T-helper 2 cell treated with Interferon-gamma antibody and Interleukin-4, amounts not matched to agents 5 μg/mL and 100 μg/mL, for 36 hours (primary cell): ENCODE data around the gene MAST4.
"Not testable (repeated sequence)": the region's sequence is repeated elsewhere in the genome, so short reads cannot be mapped to it uniquely, and the experiment has no call there.

ENCODE experiments used
- DNase-seq: peaks from one replicate; pipeline ENCODE4 v3.0.0; 2021; ENCODE audit warnings: low spot score
- H3K27ac Mint-ChIP-seq: one replicate; pipeline ENCODE4 v1.8.0; 2021; ENCODE audit warnings: mild to moderate bottlenecking, mixed read lengths
- H3K27me3 Mint-ChIP-seq: one replicate; pipeline ENCODE4 v1.8.0; 2021; ENCODE audit warnings: low read depth, mixed read lengths
- H3K36me3 Mint-ChIP-seq: one replicate; pipeline ENCODE4 v1.8.0; 2021; ENCODE audit warnings: low read depth, mixed read lengths
- H3K4me1 Mint-ChIP-seq: one replicate; pipeline ENCODE4 v1.8.0; 2021; ENCODE audit warnings: low read depth, mixed read lengths
- H3K4me3 Mint-ChIP-seq: one replicate; pipeline ENCODE4 v1.8.0; 2022; ENCODE audit warnings: mild to moderate bottlenecking, moderate library complexity, mixed read lengths
- H3K9me3 Mint-ChIP-seq: one replicate; pipeline ENCODE4 v1.8.0; 2021; ENCODE audit warnings: mixed read lengths

The MAST4 gene

DNA sequence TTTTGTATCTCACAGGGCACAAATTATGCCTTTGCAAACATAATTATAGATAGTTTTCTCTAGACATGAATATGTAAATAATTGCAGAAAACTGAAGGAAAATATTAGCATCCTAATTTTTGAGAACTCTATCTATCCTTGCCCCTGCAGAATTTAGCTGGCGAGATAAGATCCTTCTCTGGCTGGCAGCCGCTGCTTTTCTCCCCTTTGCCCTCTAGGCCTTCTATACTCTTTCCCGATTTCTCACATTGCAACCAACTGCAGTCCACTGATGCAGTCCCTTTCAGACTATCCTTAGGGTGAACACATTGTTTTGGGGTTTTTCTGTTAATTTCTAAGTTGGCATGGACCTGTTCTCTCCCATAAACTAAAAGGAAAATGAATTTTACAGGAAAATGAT is 509.1 kb downstream of the MAST4 start:
- Mint-ChIP-seq H3K27ac (no peak overlapping the region), H3K4me1 (peaks cover under 1% of the 10 kb centered on the region), H3K4me3 (no peak overlapping the region), H3K36me3 (peaks cover 12% of the 10 kb centered on the region), H3K9me3 (no peaks in the 10 kb centered on the region), H3K27me3 (no peaks in the 10 kb centered on the region)
- no peak for DNase-seq

DNA sequence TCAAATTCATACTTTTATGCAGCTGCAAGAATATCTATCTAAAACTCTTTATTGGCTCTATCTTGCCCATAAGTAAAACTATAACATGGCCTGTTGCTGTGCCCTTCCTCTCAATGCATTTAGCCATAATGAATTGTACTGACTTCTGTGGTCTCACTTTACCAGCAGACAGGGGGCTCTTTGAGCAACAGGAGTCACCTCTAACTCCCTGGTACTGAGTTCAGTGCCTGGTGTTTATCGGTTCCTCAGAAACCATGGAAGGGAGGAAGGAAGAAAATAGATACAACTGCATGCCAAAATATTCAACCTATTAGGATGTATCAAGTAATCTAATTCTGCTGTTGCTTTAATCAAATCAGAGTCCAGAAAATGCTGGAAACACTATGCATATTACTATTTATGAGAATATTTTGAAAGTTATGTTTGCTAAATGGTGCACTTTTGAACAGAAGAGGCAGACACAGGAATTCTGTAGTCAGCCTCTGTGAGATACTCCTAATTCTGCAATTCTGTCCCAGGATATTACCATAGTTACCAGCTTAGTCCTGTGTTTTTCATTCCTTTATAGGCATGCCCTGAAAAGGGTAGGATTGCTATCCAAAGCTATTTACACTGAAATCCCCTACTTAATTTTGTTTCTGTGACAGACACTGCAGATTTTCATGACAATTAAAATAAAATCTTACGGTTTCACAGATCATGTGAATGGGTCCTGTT is 510.6 kb downstream of the MAST4 start:
- Mint-ChIP-seq H3K4me1 (no peaks in the 10 kb centered on the region), H3K27ac (no peak overlapping the region), H3K27me3 (no peaks in the 10 kb centered on the region), H3K9me3 (no peaks in the 10 kb centered on the region), H3K36me3 (peaks cover 12% of the 10 kb centered on the region), H3K4me3 (no peak overlapping the region)
- no peak for DNase-seq

DNA sequence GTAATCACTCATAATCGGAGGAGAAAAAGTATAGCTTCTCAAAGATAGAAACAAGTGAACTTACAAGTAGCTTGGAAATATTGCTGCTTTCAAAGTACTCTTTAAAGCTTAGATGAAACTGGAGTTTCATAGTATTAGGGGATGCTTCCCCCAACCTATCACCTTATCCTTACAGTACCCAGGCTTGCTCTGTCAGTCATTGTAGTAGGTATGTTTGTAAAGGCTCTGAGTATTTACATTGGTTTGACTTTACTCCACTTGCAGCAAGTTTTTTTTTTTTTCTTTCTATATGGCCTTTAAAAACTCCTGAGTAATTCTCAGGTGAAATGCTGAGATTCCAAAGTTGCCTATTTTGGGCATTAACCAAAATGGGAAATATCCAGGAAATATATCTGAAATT is 515.6 kb downstream of the MAST4 start:
- no peaks in the 10 kb centered on the region for H3K4me1 Mint-ChIP-seq
- H3K9me3 Mint-ChIP-seq, result no peaks in the 10 kb centered on the region
- DNase-seq, result no peak
- no peaks in the 10 kb centered on the region for H3K27me3 Mint-ChIP-seq
- H3K36me3 Mint-ChIP-seq, result no peaks in the 10 kb centered on the region
- no peak overlapping the region for H3K27ac Mint-ChIP-seq
- no peak overlapping the region for H3K4me3 Mint-ChIP-seq

DNA sequence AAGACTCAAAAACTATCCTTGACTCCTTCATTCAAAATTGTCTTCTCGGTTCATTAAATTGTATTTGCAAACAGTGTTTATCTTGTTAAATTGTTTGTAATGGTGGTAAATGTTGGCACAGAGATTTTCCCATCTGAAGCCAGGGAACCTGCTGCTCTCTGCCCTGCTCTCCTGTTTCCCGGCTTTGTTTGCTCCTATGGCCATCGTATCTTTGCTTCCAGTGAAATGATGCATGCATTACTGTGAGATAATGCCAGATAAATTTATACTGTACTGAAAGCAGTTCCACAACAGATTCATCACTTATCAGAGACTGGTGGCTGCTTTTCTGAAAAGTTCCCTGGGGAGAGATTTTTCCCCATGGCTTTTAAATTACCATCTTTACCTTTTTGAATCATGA is 519.1 kb downstream of the MAST4 start:
- DNase-seq, result no peak
- Mint-ChIP-seq H3K36me3 (no peaks in the 10 kb centered on the region), H3K27ac (no peak overlapping the region), H3K4me1 (no peaks in the 10 kb centered on the region), H3K27me3 (no peaks in the 10 kb centered on the region), H3K4me3 (no peak overlapping the region), H3K9me3 (no peaks in the 10 kb centered on the region)

DNA sequence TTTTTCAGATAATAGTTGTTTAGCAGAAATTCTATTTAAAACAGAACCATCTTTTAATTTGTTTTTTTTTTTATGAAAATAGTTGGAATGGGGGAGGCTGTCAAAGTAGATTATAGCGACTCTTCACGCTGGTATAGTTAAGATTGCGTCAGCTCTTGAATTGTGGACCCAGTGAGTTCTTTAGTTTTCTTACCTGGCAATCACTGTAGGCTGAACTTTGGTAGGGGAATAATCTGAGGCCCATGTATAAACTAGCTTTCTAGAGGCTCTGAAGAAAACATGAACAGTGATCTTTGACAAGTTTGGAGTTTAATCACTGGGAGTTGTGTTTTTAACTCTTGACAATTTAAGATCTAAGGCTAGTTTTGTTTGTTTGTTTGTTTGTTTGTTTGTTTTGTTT is 519.6 kb downstream of the MAST4 start:
- Mint-ChIP-seq H3K4me1 (no peaks in the 10 kb centered on the region), H3K9me3 (no peaks in the 10 kb centered on the region), H3K27me3 (no peaks in the 10 kb centered on the region), H3K27ac (no peak overlapping the region), H3K36me3 (no peaks in the 10 kb centered on the region), H3K4me3 (no peak overlapping the region)
- no peak for DNase-seq

DNA sequence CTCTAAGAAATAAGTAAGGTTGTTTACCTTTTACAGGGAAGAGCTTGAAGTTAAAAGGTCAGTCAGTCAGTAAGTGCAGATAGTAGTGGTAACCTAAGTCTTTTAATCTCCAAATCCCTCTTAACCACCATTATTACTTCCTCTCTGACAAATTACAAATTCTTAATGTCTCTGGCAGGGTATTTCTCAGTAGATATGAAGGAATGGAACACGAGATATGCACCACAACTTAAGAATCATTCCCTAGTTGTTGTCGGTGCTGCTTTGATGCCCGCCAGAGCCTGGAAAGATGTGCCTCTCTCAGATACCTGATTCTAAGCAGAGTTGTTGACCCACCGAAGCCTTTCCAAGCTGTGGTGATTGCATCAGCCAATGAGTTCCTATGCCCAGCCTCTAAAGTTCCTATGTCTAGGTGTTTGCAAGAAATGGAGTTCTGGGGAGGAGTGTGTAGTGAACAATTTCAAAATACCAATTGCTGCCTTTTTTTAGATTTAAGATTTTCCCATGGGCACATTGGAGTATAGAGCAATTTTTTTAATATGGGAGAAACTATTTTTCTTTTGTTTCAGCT is 521.9 kb downstream of the MAST4 start:
- no peak for DNase-seq
- Mint-ChIP-seq H3K36me3 (peaks cover 1% of the 10 kb centered on the region), H3K27ac (no peak overlapping the region), H3K27me3 (no peaks in the 10 kb centered on the region), H3K4me1 (no peaks in the 10 kb centered on the region), H3K9me3 (no peaks in the 10 kb centered on the region), H3K4me3 (no peak overlapping the region)

DNA sequence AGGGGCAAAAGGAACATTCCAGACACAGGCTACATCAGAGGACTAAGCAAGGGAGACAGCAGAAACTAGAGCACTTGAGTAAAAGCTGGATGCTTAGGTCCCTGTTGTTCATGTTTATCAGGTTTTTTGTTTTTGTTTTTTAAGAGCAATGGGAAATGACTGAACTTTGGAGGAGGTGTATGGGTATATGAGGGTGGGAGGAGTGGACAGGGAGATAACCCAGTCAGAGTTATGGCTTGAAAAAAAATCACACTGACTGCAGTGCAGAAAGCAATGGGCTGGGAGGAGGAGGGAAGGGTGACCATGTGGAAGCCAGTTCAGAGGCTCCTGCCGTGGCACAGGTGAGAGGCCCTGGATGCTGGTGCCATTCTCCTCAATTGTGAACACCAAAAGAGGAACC is 522.8 kb downstream of the MAST4 start:
- Mint-ChIP-seq H3K9me3 (no peaks in the 10 kb centered on the region), H3K27ac (no peak overlapping the region), H3K4me3 (no peak overlapping the region), H3K36me3 (peaks cover 1% of the 10 kb centered on the region), H3K4me1 (no peaks in the 10 kb centered on the region), H3K27me3 (no peaks in the 10 kb centered on the region)
- no peak for DNase-seq

DNA sequence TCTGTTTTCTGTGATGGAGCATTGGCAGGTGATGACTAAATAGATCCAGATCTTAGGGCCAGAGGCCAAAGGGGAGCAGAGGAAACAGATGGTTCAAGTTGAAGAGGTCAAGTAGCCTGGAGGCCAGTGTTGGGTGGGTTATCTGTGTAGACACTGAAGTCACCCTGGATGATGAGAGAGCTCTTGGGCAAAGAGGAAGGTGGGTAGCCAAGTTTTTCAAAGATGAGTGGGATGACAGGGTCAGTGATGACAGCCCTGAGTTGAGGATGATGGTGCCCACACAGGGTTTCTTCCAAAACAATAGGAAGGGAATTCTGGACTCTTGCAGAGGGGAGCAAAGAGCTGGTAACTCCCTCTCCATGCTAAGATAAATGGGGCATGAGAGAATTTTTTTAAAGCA is 523.8 kb downstream of the MAST4 start:
- Mint-ChIP-seq H3K4me3 (no peak overlapping the region), H3K36me3 (peaks cover 1% of the 10 kb centered on the region), H3K27ac (no peak overlapping the region)

DNA sequence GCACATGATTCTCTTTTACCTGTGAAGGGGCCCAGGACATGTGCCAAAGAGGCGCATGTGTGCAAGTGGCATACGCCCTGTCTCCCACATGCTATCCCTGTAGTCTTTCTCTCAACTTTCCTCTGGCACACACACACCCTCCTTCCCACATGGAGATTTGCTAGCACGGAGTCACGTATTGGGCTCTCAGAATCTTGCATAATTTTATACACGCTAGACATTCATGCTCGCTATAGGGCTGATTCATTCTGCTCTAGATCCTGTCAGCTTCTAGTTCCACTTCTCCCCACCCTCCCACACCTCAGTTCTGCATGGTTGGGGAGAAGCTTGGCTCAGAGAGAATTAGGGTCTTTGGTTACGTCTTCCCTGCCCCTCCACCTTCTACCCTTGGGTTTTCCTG is 527.6 kb downstream of the MAST4 start:
- no peaks in the 10 kb centered on the region for H3K27me3 Mint-ChIP-seq
- peaks cover 6% of the 10 kb centered on the region for H3K36me3 Mint-ChIP-seq
- peaks cover 8% of the 10 kb centered on the region for H3K4me1 Mint-ChIP-seq

More for the DNA sequence above, 523.8 kb downstream of the MAST4 start:
- H3K4me1 Mint-ChIP-seq, result no peaks in the 10 kb centered on the region
- H3K9me3 Mint-ChIP-seq, result no peaks in the 10 kb centered on the region
- DNase-seq, result no peak
- no peaks in the 10 kb centered on the region for H3K27me3 Mint-ChIP-seq

DNA sequence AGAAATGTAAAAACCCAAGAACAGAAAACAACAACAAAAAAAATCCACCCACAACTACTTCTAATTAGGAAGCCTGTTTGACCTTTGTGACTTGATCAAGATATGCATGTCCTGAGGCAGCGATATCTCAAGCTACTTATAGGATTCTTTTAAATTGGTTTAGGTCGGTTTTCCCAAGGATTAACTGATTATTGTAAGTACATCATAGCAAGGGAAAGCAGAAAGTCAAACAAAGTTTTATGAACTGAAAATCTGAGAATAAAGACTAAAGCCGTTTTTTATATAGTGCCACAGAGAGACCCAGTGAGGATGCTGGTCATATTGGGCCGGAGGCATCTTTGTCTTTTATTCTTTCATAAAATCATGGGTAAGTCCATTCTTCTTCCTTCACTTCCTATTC is 528.4 kb downstream of the MAST4 start:
- peaks cover 3% of the 10 kb centered on the region for H3K9me3 Mint-ChIP-seq
- H3K36me3 Mint-ChIP-seq, result peaks cover 6% of the 10 kb centered on the region
- H3K4me1 Mint-ChIP-seq, result peaks cover 8% of the 10 kb centered on the region

More for the DNA sequence above, 527.6 kb downstream of the MAST4 start:
- H3K27ac Mint-ChIP-seq, result no peak overlapping the region
- H3K4me3 Mint-ChIP-seq, result no peak overlapping the region
- no peak for DNase-seq
- H3K9me3 Mint-ChIP-seq, result peaks cover 3% of the 10 kb centered on the region

DNA sequence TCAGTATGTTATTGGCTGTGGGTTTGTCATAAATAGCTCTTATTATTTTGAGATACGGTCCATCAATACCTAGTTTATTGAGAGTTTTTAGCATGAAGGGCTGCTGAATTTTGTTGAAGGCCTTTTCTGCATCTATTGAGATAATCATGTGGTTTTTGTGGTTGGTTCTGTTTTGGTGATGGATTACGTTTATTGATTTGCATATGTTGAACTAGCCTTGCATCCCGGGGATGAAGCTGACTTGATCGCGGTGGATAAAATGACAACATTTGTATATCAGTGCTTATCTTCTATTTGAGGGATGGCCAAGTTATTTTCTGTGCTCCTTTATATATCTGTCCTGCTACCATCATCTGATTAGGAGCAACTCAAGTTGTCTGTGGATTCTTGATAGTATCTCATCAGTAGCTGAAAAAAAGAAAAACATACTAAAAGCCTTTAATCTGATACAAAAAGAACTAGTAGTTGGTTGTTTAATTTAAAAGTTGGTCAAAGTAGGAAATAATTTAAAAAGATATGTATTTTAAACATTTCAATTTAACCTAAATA is 531.2 kb downstream of the MAST4 start:
- not testable (repeated sequence) for H3K36me3 Mint-ChIP-seq, H3K27ac Mint-ChIP-seq, H3K9me3 Mint-ChIP-seq, H3K4me1 Mint-ChIP-seq, DNase-seq, H3K4me3 Mint-ChIP-seq, H3K27me3 Mint-ChIP-seq

More for the DNA sequence above, 528.4 kb downstream of the MAST4 start:
- Mint-ChIP-seq H3K27me3 (no peaks in the 10 kb centered on the region), H3K27ac (no peak overlapping the region), H3K4me3 (no peak overlapping the region)
- DNase-seq, result no peak

DNA sequence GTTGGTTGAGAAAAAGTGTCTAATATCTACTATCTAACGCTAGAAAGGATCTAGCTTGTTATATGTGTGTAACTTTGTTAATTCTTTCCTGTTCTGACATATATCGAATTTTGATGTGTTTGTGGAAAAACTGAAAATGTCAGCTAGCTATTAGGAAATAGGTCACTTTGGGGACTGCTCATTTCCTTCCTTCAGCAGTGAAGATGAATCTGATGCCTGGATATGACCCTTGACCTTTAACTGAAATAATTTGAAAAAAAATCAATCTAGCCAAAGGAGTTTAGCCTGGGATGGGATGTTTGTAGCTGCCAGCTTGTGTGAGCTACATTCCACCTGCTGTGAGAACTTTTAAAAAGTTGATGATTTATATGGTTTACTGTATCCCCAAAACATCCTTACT is 533.6 kb downstream of the MAST4 start:
- no peak overlapping the region for H3K4me3 Mint-ChIP-seq
- peaks cover 4% of the 10 kb centered on the region for H3K36me3 Mint-ChIP-seq
- H3K27ac Mint-ChIP-seq, result no peak overlapping the region
- H3K4me1 Mint-ChIP-seq, result peaks cover 8% of the 10 kb centered on the region
- no peak for DNase-seq
- H3K27me3 Mint-ChIP-seq, result no peaks in the 10 kb centered on the region
- H3K9me3 Mint-ChIP-seq, result peaks cover 3% of the 10 kb centered on the region

DNA sequence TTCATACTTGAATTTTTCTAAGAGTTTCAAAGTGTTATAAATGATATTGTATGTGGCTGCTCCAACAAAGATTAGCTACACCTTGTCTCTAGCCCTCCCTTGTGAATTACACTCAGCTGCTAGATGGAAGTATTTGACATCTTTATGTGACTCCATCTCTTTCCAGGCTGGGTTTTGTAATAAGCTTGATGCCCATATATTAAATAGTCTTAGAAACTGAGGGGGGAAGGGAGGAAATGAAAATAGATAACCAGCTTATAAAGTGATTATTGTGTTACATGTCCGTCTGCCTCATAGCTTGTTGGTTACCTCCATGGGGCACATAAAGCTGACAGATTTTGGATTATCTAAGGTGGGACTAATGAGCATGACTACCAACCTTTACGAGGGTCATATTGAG is 537.0 kb downstream of the MAST4 start:
- Mint-ChIP-seq H3K4me1 (no peaks in the 10 kb centered on the region), H3K27ac (no peak overlapping the region), H3K27me3 (no peaks in the 10 kb centered on the region), H3K9me3 (no peaks in the 10 kb centered on the region), H3K4me3 (no peak overlapping the region), H3K36me3 (peaks cover 3% of the 10 kb centered on the region)
- no peak for DNase-seq

DNA sequence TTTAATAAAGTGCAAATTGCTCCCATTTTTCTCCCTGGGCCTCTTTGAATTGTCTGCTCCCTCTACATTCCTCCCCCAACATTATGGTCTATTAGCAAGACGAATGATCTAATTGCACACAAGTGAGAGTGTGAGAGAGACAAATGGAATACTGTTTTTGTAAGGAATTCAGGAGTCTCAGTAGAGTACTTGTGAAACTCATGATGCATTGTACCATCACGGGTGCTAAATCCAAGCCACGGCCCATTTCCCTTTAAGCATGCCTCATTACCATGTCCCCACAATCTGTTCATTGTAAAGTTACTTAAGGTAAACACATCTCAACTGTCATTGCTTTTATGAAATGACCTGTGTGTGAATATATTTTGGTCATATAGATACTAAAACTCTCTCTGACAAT is 537.6 kb downstream of the MAST4 start:
- Mint-ChIP-seq H3K27ac (no peak overlapping the region), H3K9me3 (no peaks in the 10 kb centered on the region), H3K4me1 (no peaks in the 10 kb centered on the region), H3K4me3 (no peak overlapping the region), H3K36me3 (peaks cover 3% of the 10 kb centered on the region), H3K27me3 (no peaks in the 10 kb centered on the region)
- DNase-seq, result no peak
